ENCODE results near the gene HM13. TPM values are rescaled to one million over a fixed set of nuclear protein-coding genes. Genes with fewer than 3 reads are reported as not detected.
"Not testable (repeated sequence)": the region's sequence is repeated elsewhere in the genome, so short reads cannot be mapped to it uniquely, and the experiment has no call there.

HM13 gene
- total RNA-seq, 5 donors from 2014 or later (not counting 1 experiment from before 2014, with no cell fraction given) = 108 to 149 (median 140) TPM

DNA sequence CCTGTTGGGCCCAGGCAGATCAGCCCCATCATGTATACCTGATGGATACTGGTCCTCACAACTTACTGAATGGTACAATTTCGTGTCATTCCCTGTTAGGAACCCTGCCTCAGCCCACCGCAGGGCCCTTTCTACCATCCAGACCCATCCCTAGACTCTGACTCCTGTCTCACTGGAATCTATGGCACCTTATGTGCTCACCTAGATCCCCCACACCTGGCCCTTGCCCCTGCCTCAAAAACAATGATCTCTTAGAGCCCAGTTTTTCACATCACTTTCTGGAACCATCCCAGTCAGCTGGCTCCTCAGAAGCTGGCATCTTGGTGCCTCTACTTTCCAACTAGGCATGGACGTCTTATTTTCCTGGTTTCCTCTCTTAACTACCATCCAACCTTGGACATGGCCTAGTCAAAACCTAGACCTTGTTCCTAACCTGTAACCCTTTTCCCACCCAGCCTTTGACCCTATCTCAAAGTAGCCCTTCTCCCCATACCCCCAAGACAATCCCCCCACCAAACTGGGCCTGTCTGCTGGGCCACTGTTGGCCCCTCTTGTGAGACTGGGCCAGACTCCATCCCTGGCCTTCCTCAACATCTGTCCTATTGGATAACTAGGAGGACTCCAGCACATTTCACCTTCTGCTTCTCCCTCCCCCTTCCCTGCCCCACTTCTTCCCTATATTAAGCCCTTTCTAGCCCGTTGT, 981 bp downstream of the HM13 start:
- Histone ChIP-seq H3K9me3 (no peaks in the 10 kb centered on the region), H3K4me1 (ENCODE audit: control insufficient read depth in 1 of 2, extremely low read depth in 1 of 2, insufficient read depth in 2 of 2, low read length in 2 of 2) (peaks cover 17 to 48% of the 10 kb centered on the region in 2 experiments), H3K27me3 (replicated peaks in 1 of 2; ENCODE audit: control insufficient read depth in 2 of 2, extremely low read depth in 1 of 2, insufficient read depth in 2 of 2, low read length in 1 of 2) (no peaks in the 10 kb centered on the region), H3K36me3 (ENCODE audit: control insufficient read depth in 2 of 2, extremely low read depth in 1 of 2, insufficient read depth in 1 of 2, low read length in 1 of 2) (peaks cover 0 to 3% of the 10 kb centered on the region in 2 donors), H3K4me3 (ENCODE audit: control insufficient read depth in 1 of 2, extremely low read depth in 1 of 2, low read length in 1 of 2) (peak overlapping the region; percentile 72 to 90), H3K27ac (ENCODE audit: low read length) (peak overlapping the region; percentile 45)
- CTCF ChIA-PET = no interaction called here
- Mint-ChIP-seq H3K4me3 (no peak overlapping the region), H3K4me1 (peaks cover 9 to 22% (median 20%) of the 10 kb centered on the region in 3 donors), H3K9me3 (no peaks in the 10 kb centered on the region), H3K27ac (no peak overlapping the region), H3K27me3 (no peaks in the 10 kb centered on the region), H3K36me3 (peaks cover 4% of the 10 kb centered on the region)
- ATAC-seq (replicated peaks in 1 of 4) = no peak
- 15% methylated on average over 4 of the region's 4 CpGs for WGBS (ENCODE audit: insufficient coverage)
- no peak for DNase-seq
- POLR2A ChIA-PET = no interaction called here

DNA sequence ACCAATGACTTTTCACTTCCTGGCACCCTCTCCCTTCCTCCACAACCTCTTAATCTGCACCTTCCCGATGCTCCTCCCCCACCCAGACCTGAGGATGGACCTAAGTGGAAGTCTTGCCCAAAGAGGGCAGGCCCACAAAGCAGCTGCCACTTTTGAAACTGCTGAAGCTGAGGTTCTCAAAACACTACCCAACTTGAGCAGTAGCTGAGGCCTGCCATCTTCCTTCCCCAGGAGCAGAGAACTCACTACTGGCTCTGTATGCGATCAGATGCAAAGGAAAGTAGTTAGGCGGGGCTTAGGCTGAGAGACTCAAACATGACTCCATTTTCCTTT, 1.5 kb downstream of the HM13 start:
- Mint-ChIP-seq H3K4me3 (no peak overlapping the region), H3K4me1 (peaks cover 15 to 27% (median 25%) of the 10 kb centered on the region in 3 donors), H3K27ac (no peak overlapping the region), H3K9me3 (no peaks in the 10 kb centered on the region), H3K27me3 (no peaks in the 10 kb centered on the region), H3K36me3 (peaks cover 7% of the 10 kb centered on the region)
- peak overlapping the region in 1 of 2 donors; percentile 90 for H3K4me3 ChIP-seq (ENCODE audit: control insufficient read depth in 1 of 2, extremely low read depth in 1 of 2, low read length in 1 of 2)
- ATAC-seq (replicated peaks in 1 of 4) = no peak
- CTCF ChIA-PET = interaction anchor here in 1 of 2 donors (0.6 kb wide), 1 partner anchor 1304 kb away, joined by 6 read pairs; the partner anchor contains the start of gene MAPRE1
- no peak for DNase-seq
- H3K27me3 ChIP-seq (replicated peaks in 1 of 2; ENCODE audit: control insufficient read depth in 2 of 2, extremely low read depth in 1 of 2, insufficient read depth in 2 of 2, low read length in 1 of 2) = no peaks in the 10 kb centered on the region
- H3K27ac ChIP-seq (ENCODE audit: low read length) = peak overlapping the region; percentile 45
- peaks cover 0 to 3% of the 10 kb centered on the region in 2 donors for H3K36me3 ChIP-seq (ENCODE audit: control insufficient read depth in 2 of 2, extremely low read depth in 1 of 2, insufficient read depth in 1 of 2, low read length in 1 of 2)
- no peaks in the 10 kb centered on the region for H3K9me3 ChIP-seq
- WGBS (ENCODE audit: insufficient coverage) = 22% methylated on average over 1 of the region's 3 CpGs
- POLR2A ChIA-PET = no interaction called here
- peaks cover 17 to 48% of the 10 kb centered on the region in 2 experiments for H3K4me1 ChIP-seq (ENCODE audit: control insufficient read depth in 1 of 2, extremely low read depth in 1 of 2, insufficient read depth in 2 of 2, low read length in 2 of 2)

DNA sequence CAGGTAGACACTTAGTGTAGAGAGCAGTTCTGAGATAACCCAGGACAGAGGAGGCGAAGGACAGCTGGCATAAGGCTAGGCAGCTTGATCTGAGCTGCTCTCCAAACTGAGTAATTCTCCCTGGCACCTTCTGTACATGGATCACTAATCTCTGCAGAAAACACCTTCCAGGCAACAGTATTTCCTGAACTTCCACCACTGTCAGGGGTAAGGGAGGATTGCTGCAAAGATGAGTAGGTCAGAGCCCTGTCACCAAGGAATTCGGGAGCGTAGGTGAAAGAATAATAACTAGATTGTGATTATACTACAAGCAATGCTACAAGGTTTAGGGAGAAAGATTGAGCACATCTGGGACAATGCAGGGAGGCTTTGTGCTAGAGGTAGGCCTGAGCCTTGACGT, 1.9 kb downstream of the HM13 start:
- H3K9me3 ChIP-seq = no peaks in the 10 kb centered on the region
- ChIA-PET POLR2A (no interaction called here), CTCF (interaction anchor here in 1 of 2 donors (0.6 kb wide), 1 partner anchor 1303 kb away, joined by 6 read pairs; the partner anchor contains the start of gene MAPRE1)
- Mint-ChIP-seq H3K4me1 (peaks cover 19 to 31% (median 29%) of the 10 kb centered on the region in 3 donors), H3K4me3 (no peak overlapping the region), H3K36me3 (peaks cover 7% of the 10 kb centered on the region), H3K27me3 (no peaks in the 10 kb centered on the region), H3K9me3 (no peaks in the 10 kb centered on the region), H3K27ac (no peak overlapping the region)
- no peaks in the 10 kb centered on the region for H3K27me3 ChIP-seq (replicated peaks in 1 of 2; ENCODE audit: control insufficient read depth in 2 of 2, extremely low read depth in 1 of 2, insufficient read depth in 2 of 2, low read length in 1 of 2)
- peaks cover 0 to 6% of the 10 kb centered on the region in 2 donors for H3K36me3 ChIP-seq (ENCODE audit: control insufficient read depth in 2 of 2, extremely low read depth in 1 of 2, insufficient read depth in 1 of 2, low read length in 1 of 2)
- H3K4me1 ChIP-seq (ENCODE audit: control insufficient read depth in 1 of 2, extremely low read depth in 1 of 2, insufficient read depth in 2 of 2, low read length in 2 of 2) = peaks cover 17 to 48% of the 10 kb centered on the region in 2 experiments
- WGBS (ENCODE audit: insufficient coverage) = 73% methylated on average over 2 of the region's 4 CpGs
- peak overlapping the region in 1 of 2 donors; percentile 90 for H3K4me3 ChIP-seq (ENCODE audit: control insufficient read depth in 1 of 2, extremely low read depth in 1 of 2, low read length in 1 of 2)
- no peak overlapping the region for H3K27ac ChIP-seq (ENCODE audit: low read length)
- no peak for ATAC-seq (replicated peaks in 1 of 4)
- no peak for DNase-seq

GRCh38 chr20:31516651-31517050, 2.4 kb downstream of the HM13 start:
- no peaks in the 10 kb centered on the region for H3K27me3 Mint-ChIP-seq
- H3K9me3 Mint-ChIP-seq = no peaks in the 10 kb centered on the region
- no peak overlapping the region for H3K4me3 Mint-ChIP-seq
- POLR2A ChIA-PET = no interaction called here
- WGBS (ENCODE audit: insufficient coverage) = no CpG with 5 or more reads among the region's 2 CpGs
- peaks cover 7% of the 10 kb centered on the region for H3K36me3 Mint-ChIP-seq
- peaks cover 19 to 33% (median 31%) of the 10 kb centered on the region in 3 donors for H3K4me1 Mint-ChIP-seq
- DNase-seq = peak in 1 of 35 experiments; percentile 21
- Histone ChIP-seq H3K4me3 (ENCODE audit: control insufficient read depth in 1 of 2, extremely low read depth in 1 of 2, low read length in 1 of 2) (peak overlapping the region in 1 of 2 donors; percentile 90), H3K27ac (ENCODE audit: low read length) (peak overlapping the region; percentile 21), H3K36me3 (ENCODE audit: control insufficient read depth in 2 of 2, extremely low read depth in 1 of 2, insufficient read depth in 1 of 2, low read length in 1 of 2) (peaks cover 0 to 8% of the 10 kb centered on the region in 2 donors), H3K9me3 (no peaks in the 10 kb centered on the region), H3K4me1 (ENCODE audit: control insufficient read depth in 1 of 2, extremely low read depth in 1 of 2, insufficient read depth in 2 of 2, low read length in 2 of 2) (peaks cover 17 to 48% of the 10 kb centered on the region in 2 experiments), H3K27me3 (replicated peaks in 1 of 2; ENCODE audit: control insufficient read depth in 2 of 2, extremely low read depth in 1 of 2, insufficient read depth in 2 of 2, low read length in 1 of 2) (no peaks in the 10 kb centered on the region)
- ATAC-seq (replicated peaks in 1 of 4) = no peak
- CTCF ChIA-PET = interaction anchor here in 1 of 2 donors (0.6 kb wide), 1 partner anchor 11 kb away, joined by 4 read pairs; no protein-coding TSS in a partner anchor
- H3K27ac Mint-ChIP-seq = no peak overlapping the region

- Mint-ChIP-seq H3K27me3 (no peaks in the 10 kb centered on the region), H3K4me1 (peaks cover 20 to 39% (median 35%) of the 10 kb centered on the region in 3 donors), H3K27ac (no peak overlapping the region), H3K4me3 (no peak overlapping the region), H3K36me3 (peaks cover 7% of the 10 kb centered on the region), H3K9me3 (no peaks in the 10 kb centered on the region)
- no peaks in the 10 kb centered on the region for H3K9me3 ChIP-seq
- no peak for ATAC-seq (replicated peaks in 1 of 4)
- DNase-seq = no peak
- ChIA-PET CTCF (interaction anchor here in 1 of 2 donors (0.6 kb wide), 1 partner anchor 10 kb away, joined by 4 read pairs; no protein-coding TSS in a partner anchor), POLR2A (no interaction called here)
- H3K4me3 ChIP-seq (ENCODE audit: control insufficient read depth in 1 of 2, extremely low read depth in 1 of 2, low read length in 1 of 2) = no peak overlapping the region
- peaks cover 0 to 11% of the 10 kb centered on the region in 2 donors for H3K36me3 ChIP-seq (ENCODE audit: control insufficient read depth in 2 of 2, extremely low read depth in 1 of 2, insufficient read depth in 1 of 2, low read length in 1 of 2)
- no peaks in the 10 kb centered on the region for H3K27me3 ChIP-seq (replicated peaks in 1 of 2; ENCODE audit: control insufficient read depth in 2 of 2, extremely low read depth in 1 of 2, insufficient read depth in 2 of 2, low read length in 1 of 2)
- peaks cover 17 to 48% of the 10 kb centered on the region in 2 experiments for H3K4me1 ChIP-seq (ENCODE audit: control insufficient read depth in 1 of 2, extremely low read depth in 1 of 2, insufficient read depth in 2 of 2, low read length in 2 of 2)
- H3K27ac ChIP-seq (ENCODE audit: low read length) = peak overlapping the region; percentile 21
- 95% methylated on average over 3 of the region's 4 CpGs for WGBS (ENCODE audit: insufficient coverage)
Observed at GRCh38 chr20:31517373-31517772, 3.1 kb downstream of the HM13 start.

DNA sequence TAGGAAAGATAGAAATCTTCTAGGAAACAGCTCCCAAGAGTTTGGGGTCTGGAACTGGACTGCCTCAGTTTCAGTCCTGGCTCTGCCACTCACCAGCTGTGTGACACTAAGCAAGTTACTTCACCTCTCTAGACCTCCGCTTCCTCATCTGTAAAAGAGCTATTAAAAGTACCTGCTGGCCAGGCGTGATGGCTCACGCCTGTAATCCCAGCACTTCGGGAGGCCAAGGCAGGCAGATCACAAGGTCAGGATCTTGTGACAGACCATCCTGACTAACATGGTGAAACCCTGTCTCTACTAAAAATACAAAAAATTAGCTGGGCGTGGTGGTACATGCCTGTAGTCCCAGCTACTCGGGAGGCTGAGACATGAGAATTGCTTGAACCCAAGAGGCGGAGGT, 7.0 kb downstream of the HM13 start:
- POLR2A ChIA-PET; ATAC-seq (replicated peaks in 1 of 4); H3K27me3 ChIP-seq (replicated peaks in 1 of 2; ENCODE audit: control insufficient read depth in 2 of 2, extremely low read depth in 1 of 2, insufficient read depth in 2 of 2, low read length in 1 of 2); H3K27ac Mint-ChIP-seq; H3K9me3 ChIP-seq; H3K4me3 ChIP-seq (ENCODE audit: control insufficient read depth in 1 of 2, extremely low read depth in 1 of 2, low read length in 1 of 2); DNase-seq; H3K4me3 Mint-ChIP-seq; H3K27me3 Mint-ChIP-seq; H3K9me3 Mint-ChIP-seq; H3K27ac ChIP-seq (ENCODE audit: low read length): not testable (repeated sequence)
- 100% methylated on average over 5 of the region's 7 CpGs for WGBS (ENCODE audit: insufficient coverage)
- CTCF ChIA-PET = interaction anchor here in 1 of 2 donors (0.6 to 0.7 kb wide), 2 partner anchors 18 kb away, joined by 3 read pairs; no protein-coding TSS in a partner anchor
- Mint-ChIP-seq H3K4me1 (peaks cover 39 to 55% (median 52%) of the 10 kb centered on the region in 3 donors), H3K36me3 (peaks cover 17% of the 10 kb centered on the region)
- peaks cover 3 to 30% of the 10 kb centered on the region in 2 experiments for H3K4me1 ChIP-seq (ENCODE audit: control insufficient read depth in 1 of 2, extremely low read depth in 1 of 2, insufficient read depth in 2 of 2, low read length in 2 of 2)
- peaks cover 4 to 27% of the 10 kb centered on the region in 2 donors for H3K36me3 ChIP-seq (ENCODE audit: control insufficient read depth in 2 of 2, extremely low read depth in 1 of 2, insufficient read depth in 1 of 2, low read length in 1 of 2)

Data from T-cell (primary cell).